Germinal center (tissue), 1 donor: ENCODE data around the gene LAPTM4A.
"Not testable (repeated sequence)": the region's sequence is repeated elsewhere in the genome, so short reads cannot be mapped to it uniquely, and the experiment has no call there.

Experiments
- DNase-seq: peaks from one replicate; pipeline ENCODE4 v3.0.0; 2012; ENCODE audit warnings: mixed read lengths, low spot score

LAPTM4A gene

GRCh38 chr2:20076757-20077156 is 25.3 kb upstream of the LAPTM4A start:
- no peak for DNase-seq

DNA sequence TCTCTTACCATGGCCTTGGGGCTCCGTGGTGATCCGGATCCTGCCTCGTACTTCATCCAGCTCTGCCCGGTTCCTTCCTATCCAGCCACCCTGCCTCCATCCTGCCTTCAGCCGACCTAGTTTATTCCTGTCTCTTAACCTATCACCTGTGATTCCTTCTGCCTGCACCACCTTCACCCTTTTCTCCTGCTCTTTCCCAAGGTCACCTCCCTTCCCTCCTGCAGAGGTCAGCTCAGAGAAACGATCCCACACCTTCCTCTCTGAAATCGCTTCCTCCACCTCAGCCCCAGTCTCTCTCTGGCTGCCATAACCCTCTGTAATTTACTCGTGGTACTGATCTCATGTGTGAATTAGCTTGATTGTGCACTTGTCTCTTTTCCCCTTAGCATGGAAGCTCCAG is 23.5 kb upstream of the LAPTM4A start:
- no peak for DNase-seq

DNA sequence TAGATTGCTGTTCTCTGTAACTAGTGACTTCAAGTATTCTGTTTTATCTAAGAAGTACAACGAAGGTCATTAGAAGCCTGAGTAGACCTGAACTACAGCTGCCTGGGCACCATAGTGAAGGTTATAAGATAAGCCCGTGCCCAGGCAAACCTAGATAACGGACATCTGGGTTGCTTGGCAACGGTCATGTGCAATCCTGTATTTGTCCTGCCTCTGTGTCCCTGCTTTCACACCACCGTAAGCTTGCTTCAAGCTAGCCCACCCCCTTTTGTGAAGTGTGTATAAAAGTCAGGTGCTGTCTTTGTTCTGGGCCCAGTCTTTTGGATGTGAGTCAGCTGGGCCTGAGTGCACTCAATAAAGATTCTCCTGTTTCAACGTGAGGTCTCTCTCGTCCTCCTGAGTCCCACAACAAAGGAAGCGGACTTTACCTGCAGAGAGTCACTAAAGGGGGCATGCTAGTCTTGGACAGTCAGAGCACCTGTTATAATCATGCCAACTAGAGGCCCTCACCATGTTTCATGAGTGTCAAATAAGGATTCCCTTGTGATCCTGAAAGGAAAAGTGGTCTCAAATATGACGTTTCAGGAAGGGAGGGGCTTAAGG is 22.7 kb upstream of the LAPTM4A start:
- not testable (repeated sequence) for DNase-seq

- DNase-seq, result no peak
Observed at GRCh38 chr2:20073460-20073859, 22.0 kb upstream of the LAPTM4A start.

GRCh38 chr2:20072436-20073158 is 21.2 kb upstream of the LAPTM4A start:
- DNase-seq, result no peak

- no peak for DNase-seq
Observed at GRCh38 chr2:20071397-20072383, 20.3 kb upstream of the LAPTM4A start.

DNA sequence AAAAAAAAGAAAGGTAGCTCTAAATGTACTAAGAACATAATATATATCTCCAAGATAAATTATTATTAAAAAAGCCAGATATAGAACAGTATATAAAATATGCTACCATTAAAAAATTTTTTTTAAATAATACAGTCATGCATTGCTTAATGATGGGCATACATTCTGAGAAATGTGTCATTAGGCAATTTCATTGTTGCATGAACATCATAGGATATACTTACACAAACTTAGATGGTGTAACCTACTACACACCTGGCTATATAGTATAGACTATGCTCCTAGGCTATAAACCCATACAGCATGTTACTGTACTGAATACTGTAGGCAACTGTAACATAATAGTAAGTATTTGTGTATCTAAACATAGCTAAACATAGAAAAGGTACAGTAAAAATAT is 18.3 kb upstream of the LAPTM4A start:
- DNase-seq, result no peak

DNA sequence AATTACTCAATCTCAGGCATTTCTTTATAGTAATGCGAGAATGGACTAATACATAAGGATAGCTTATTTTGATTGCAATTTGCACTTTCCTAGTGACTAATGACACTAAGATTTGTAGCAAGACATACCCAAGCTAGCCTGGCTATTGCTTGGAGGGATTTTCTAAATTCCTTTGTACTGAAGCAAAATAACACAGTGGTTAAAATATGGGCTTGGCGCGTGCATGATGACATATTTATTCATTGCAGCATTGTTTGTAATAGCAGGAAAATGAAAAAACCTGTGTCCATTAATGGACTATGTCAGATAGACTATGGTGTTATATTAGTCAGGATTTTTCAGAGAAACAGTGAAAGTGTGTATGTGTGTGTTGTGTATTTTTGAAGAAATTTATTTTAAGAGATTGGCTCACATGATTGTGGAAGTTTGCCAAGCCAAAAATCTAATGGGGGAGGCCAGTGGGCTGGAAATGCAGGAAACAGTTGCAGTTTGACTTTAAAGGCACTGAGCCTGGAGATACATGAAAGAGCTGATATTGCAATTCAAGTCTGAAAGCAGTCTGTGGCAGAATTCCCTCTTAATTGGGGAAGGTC is 16.7 kb upstream of the LAPTM4A start:
- DNase-seq, result no peak

GRCh38 chr2:20065885-20066602 is 14.6 kb upstream of the LAPTM4A start:
- DNase-seq, result no peak

- DNase-seq, result no peak
Observed at GRCh38 chr2:20064841-20065240, 13.4 kb upstream of the LAPTM4A start.

DNA sequence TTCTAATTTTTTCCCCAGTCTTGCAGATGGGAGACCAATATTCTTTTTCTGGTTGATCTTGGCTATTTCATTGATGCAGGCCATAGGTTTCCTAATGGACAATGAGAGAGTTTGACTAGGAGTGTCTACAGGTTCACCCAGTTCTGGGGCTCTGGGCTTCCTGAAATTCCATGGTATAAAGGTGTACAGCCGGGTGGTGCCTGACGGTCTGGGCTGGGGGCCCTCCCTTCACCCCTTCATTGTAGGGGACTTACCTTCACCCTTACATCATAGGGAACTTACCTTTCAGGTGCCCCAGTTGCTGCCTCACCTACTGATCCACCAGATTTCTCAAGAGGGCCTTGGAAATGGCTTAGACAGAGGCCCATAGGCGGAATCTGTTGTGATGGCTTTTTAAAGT is 13.0 kb upstream of the LAPTM4A start:
- no peak for DNase-seq

DNA sequence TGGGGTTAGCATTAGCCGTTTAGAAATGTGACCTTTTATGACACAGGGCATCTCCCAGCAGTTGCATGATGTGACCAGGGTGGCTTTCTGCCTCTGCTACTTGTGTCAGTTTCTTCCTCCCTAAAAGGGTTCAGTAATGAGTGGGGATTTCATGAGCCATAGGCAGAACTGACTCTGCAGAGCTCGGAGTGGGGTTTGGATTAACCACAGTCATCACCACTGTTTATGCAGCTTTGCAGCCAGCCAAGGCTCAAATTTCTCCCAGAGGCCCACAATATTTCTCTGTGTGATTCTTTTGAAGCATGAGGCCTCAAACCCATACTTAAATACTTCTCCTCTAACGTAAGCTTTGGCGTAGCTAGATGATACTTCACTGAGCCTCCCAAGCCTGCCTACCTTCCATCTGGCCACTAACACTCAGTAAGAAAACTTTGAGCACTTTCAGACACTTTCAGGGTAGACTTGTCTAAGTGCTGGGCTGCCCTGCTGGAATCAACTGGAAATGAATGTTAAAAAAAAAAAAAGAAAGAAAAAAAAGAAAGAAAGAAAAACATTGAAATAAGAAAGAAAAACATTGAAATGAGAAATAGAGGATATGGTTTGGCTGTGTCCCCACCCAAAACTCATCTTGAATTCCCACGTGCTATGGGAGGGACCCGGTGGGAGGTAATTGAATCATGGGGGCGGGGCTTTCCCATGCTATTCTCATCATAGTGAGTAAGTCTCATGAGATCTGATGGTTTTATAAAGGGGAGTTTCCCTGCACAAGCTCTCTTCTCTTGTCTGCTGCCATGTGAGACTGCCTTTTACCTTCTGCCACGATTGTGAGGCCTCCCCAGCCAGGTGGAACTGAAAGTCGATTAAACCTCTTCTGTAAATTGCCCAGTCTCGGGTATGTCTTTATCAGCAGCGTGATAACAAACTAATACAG is 11.5 kb upstream of the LAPTM4A start:
- no peak for DNase-seq

GRCh38 chr2:20061940-20062339 is 10.5 kb upstream of the LAPTM4A start:
- DNase-seq, result no peak

DNA sequence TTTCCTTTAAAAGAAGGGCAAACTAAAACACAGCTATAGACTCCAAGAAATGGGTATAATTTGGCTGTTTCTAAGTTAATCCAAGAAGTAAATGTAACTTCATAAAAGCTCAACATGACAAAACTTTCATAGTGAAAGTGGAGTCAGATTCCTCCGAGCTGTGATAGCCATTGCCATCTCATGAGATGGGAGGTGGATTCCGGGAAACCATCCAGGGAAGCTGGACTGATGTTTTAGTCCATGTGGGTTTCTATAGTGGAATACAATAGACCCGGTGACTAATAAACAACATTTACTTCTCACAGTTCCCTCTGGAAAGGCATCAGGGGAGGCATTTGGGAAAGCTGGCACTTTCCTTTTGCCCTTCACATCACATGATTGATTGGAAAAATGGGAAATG is 10.0 kb upstream of the LAPTM4A start:
- DNase-seq, result no peak

GRCh38 chr2:20060106-20060505 is 8.7 kb upstream of the LAPTM4A start:
- no peak for DNase-seq

DNA sequence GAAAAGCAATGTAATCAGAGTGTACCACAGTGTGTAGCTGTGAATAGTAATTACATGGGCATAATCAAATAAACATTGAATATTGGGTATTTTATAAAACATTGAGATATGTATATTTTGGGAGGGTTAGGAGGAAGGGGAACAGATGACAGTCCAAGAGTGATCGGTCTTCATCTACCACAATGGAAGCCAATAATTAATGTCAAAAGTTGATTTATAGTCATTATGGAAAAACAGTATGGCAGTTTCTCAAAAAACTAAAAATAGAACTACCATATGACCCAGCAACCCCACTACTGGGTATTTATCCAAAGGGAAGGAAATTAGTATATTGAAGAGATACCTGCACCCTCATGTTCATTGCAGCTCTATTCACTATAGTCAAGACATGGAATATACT is 5.8 kb upstream of the LAPTM4A start:
- DNase-seq, result no peak

DNA sequence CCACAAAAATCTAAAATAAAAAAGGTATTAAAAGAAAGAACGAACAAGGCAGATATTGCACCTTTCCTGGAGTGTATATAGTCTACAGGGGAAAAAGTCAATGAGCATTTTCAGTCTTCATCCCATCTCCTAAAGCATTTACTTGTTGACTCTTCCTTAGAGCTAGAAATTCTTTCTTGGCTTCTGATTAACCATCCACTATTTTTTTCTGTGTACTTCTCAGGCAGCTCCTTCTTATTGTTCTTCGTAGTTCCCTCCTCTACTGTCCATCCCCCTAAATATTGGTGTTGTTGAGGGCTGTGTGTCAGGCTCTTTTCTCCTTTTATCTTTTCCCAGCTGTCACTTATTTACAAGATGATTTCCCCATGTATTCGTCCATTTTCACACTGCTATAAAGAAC is 3.5 kb upstream of the LAPTM4A start:
- no peak for DNase-seq

- no peak for DNase-seq
Observed at GRCh38 chr2:20054119-20054518, 2.7 kb upstream of the LAPTM4A start.

GRCh38 chr2:20052861-20053281 is 1.4 kb upstream of the LAPTM4A start:
- no peak for DNase-seq

- DNase-seq, result no peak
Observed at GRCh38 chr2:20052229-20052851, 912 bp upstream of the LAPTM4A start.
